Measurements from ENCODE around the gene DGCR6.
"Not testable (repeated sequence)": the region's sequence is repeated elsewhere in the genome, so short reads cannot be mapped to it uniquely, and the experiment has no call there.

Gene DGCR6

DNA sequence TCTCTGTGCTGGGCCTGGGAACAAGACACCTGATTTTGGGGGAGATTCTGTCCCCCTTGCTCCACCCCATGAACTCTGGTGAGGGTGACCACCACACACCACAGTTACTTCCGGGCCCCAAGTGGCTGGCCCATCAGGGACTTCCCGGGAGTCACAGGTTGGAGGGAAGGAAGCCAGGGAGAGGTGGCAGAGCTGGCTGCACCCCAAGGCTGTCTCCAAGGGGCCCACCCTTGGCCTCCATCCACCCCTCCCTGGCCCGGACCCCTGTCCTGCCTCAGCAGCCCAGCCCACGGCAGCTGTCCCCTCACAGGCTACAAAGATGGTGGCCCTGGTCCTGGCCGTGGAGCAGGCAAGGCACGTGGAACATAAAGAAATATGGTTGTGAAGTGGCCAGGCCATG lies 53.1 kb downstream of the DGCR6 start:
- DNase-seq (ENCODE audit: insufficient read length, low spot score) = not testable (repeated sequence)
- FAIRE-seq = peak; percentile 48

DNA sequence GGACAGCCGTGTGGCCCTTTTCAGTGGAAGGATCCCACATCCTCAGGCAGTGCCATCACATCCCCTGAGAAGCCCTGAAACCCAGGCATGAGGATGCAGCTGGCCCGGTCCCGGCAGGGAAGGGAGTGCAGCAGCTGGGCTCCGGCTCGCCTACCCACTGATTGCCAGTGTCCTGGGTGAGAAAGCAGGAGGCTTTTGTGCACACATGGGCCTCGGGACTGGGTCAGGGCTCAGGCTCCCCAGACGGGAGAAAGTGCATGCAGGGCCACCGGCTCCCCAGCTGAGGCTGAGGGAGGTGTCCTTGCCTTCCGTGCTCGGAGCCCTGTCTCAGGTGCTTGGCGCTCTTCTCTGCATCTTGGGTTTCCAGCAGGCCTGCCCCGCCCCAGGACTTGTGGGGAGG lies 53.6 kb downstream of the DGCR6 start:
- FAIRE-seq; DNase-seq (ENCODE audit: insufficient read length, low spot score): not testable (repeated sequence)

DNA sequence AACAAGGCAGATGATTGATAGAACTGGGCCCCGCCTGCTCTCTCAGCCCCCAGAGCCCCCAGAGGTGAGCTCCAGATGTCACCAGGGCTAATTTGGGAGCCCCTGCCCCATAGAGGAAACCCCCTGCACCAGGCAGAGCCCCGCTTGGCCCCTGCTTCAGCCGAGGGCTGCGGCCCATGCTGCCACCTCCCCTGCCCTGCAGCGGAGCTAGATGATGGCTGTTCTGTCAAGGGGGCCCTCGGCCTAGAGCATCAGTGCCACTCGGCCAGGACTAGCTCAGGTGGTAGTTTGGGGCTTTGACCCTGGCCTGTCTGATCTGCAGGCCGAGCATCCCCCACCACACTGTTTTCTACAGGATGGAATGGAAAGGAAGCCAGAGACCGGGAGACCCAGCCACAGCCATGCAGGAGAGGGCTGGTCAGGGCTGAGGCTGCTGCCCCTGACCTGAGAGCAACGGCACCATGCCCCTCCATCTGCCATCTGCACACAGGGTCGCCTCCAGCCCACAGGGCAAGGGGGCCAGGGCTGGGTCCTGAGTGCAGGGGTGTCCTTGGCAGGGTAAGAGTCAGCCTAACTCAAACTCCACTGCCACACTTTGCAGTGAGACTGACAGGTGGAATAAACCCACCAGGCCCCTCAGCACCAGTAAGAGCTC lies 54.2 kb downstream of the DGCR6 start:
- FAIRE-seq; DNase-seq (ENCODE audit: insufficient read length, low spot score): not testable (repeated sequence)

DNA sequence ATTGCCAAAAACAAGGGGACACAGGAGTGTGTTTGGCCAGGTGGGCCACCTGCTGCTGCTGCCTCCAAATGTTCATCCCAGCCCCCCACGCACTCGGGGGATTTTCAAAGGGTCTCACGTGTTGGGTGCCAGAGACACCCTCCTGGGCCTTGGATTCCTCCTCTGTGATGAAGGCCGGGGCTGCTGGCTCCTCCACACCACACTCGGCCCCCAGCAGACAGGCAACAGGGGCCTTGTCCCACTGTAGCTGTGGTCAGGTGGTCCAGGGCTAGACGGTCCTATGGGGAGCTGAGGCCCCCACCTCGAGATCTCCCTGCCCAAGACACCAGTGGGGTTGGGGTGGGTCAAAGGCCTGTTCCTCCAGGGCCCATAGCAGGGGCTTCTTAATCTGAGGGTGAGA lies 55.1 kb downstream of the DGCR6 start:
- not testable (repeated sequence) for FAIRE-seq; DNase-seq (ENCODE audit: insufficient read length, low spot score)

Data from HTR-8/SVneo (cell line).